HG03457 (cell line): ENCODE data around the gene ARHGAP18.

Experiments used
- ATAC-seq: cut with Tn5 transposase; IDR thresholded peaks from one replicate; pipeline ENCODE4 v1.9.1; 2021; ENCODE audit warnings: moderate number of reproducible peaks; ENCODE audit not compliant: unreplicated experiment

Gene ARHGAP18

GRCh38 chr6:129645830-129646579 lies 64.0 kb downstream of the ARHGAP18 start:
- no peak for ATAC-seq

GRCh38 chr6:129645106-129645829 lies 64.7 kb downstream of the ARHGAP18 start:
- no peak for ATAC-seq

- ATAC-seq, result no peak
Measured at GRCh38 chr6:129644567-129645015, 65.4 kb downstream of the ARHGAP18 start.

GRCh38 chr6:129643968-129644367 lies 66.0 kb downstream of the ARHGAP18 start:
- no peak for ATAC-seq

GRCh38 chr6:129643176-129643575 lies 66.8 kb downstream of the ARHGAP18 start:
- no peak for ATAC-seq

GRCh38 chr6:129642322-129642721 lies 67.7 kb downstream of the ARHGAP18 start:
- ATAC-seq, result no peak

GRCh38 chr6:129641344-129641743 lies 68.6 kb downstream of the ARHGAP18 start:
- no peak for ATAC-seq

GRCh38 chr6:129638686-129639085 lies 71.3 kb downstream of the ARHGAP18 start:
- no peak for ATAC-seq

GRCh38 chr6:129638055-129638684 lies 71.8 kb downstream of the ARHGAP18 start:
- no peak for ATAC-seq

GRCh38 chr6:129637340-129638054 lies 72.5 kb downstream of the ARHGAP18 start:
- no peak for ATAC-seq

GRCh38 chr6:129635396-129636130 lies 74.4 kb downstream of the ARHGAP18 start:
- no peak for ATAC-seq

GRCh38 chr6:129634411-129635230 lies 75.4 kb downstream of the ARHGAP18 start:
- no peak for ATAC-seq

- ATAC-seq, result no peak
Measured at GRCh38 chr6:129633529-129633928, 76.4 kb downstream of the ARHGAP18 start.

GRCh38 chr6:129632172-129632613 lies 77.8 kb downstream of the ARHGAP18 start:
- no peak for ATAC-seq

GRCh38 chr6:129631070-129631469 lies 78.9 kb downstream of the ARHGAP18 start:
- ATAC-seq, result no peak

- ATAC-seq, result no peak
Measured at GRCh38 chr6:129630596-129630995, 79.4 kb downstream of the ARHGAP18 start.

- no peak for ATAC-seq
Measured at GRCh38 chr6:129628101-129628815, 81.7 kb downstream of the ARHGAP18 start.

- no peak for ATAC-seq
Measured at GRCh38 chr6:129624488-129624887, 85.5 kb downstream of the ARHGAP18 start.
